T-cell (primary cell): ENCODE data around the gene MCM8. TPM values are rescaled to one million over a fixed set of nuclear protein-coding genes. Genes with fewer than 3 reads are reported as not detected.
A peak's percentile ranks its signal among the peaks of the same experiment; 100 is the strongest.

Experiments used
- ATAC-seq, 4 experiments: fragments of 200-7000 bp in 3 of 4; fragments of 150-1000 bp in 1 of 4; cut with Tn5 transposase; replicated peaks in 1 of 4; 1 replicate in 3 of 4; 2 replicates in 1 of 4; pipeline ENCODE4 v1.10.0; 2021; ENCODE audit warnings: moderate library complexity in 3 of 4, mild to moderate bottlenecking in 2 of 4, moderate number of reproducible peaks in 1 of 4
- CTCF ChIA-PET, 2 donors: fragments of 300-600 bp; sonication (Branson Sonifier 250); formaldehyde crosslinking; loops; one replicate each; lab custom pipeline; 2022; ENCODE audit warnings: antibody characterized with exemption in 2 of 2; lab: Charles Lee
- POLR2A ChIA-PET, 2 donors: fragments of 300-600 bp; sonication (Branson Sonifier 250); formaldehyde crosslinking; loops; one replicate each; lab custom pipeline; 2022; ENCODE audit warnings: antibody characterized with exemption in 2 of 2; lab: Charles Lee
- DNase-seq, 35 experiments: peaks; one replicate each; pipeline versions ENCODE4 v3.0.0 to v3.0.0-alpha.2; 2013 to 2023
- H3K27ac ChIP-seq: one replicate; pipeline ENCODE4 v1.5.1; 2013; ENCODE audit warnings: low read length
- H3K27me3 ChIP-seq, 2 experiments: replicated peaks in 1 of 2; 1 replicate in 1 of 2; 2 replicates in 1 of 2; pipeline versions ENCODE4 v1.6.1 to v1.7.0; 2013; ENCODE audit warnings: low read length in 1 of 2, mixed read lengths in 1 of 2; ENCODE audit not compliant: control insufficient read depth in 2 of 2, insufficient read depth in 2 of 2; ENCODE audit errors: extremely low read depth in 1 of 2
- H3K36me3 ChIP-seq, 2 donors: 1 replicate in 1 of 2; 2 replicates in 1 of 2; pipeline versions ENCODE4 v1.6.1 to v1.7.0; 2013; ENCODE audit warnings: low read length in 1 of 2; ENCODE audit not compliant: control insufficient read depth in 2 of 2, insufficient read depth in 1 of 2; ENCODE audit errors: extremely low read depth in 1 of 2
- H3K4me1 ChIP-seq, 2 experiments: 1 replicate in 1 of 2; 2 replicates in 1 of 2; pipeline versions ENCODE4 v1.6.1 to v1.7.0; 2013; ENCODE audit warnings: low read length in 2 of 2, mixed read lengths in 1 of 2; ENCODE audit not compliant: insufficient read depth in 2 of 2, control insufficient read depth in 1 of 2; ENCODE audit errors: extremely low read depth in 1 of 2
- H3K4me3 ChIP-seq, 2 donors: 1 replicate in 1 of 2; 2 replicates in 1 of 2; pipeline versions ENCODE4 v1.5.1 to v1.7.0; 2013; ENCODE audit warnings: mild to moderate bottlenecking in 2 of 2, low read length in 1 of 2, moderate library complexity in 1 of 2; ENCODE audit not compliant: control insufficient read depth in 1 of 2; ENCODE audit errors: extremely low read depth in 1 of 2
- H3K9me3 ChIP-seq: 2 replicates; pipeline ENCODE4 v1.7.0; 2013
- H3K27ac Mint-ChIP-seq, 2 donors: one replicate each; pipeline ENCODE4 v1.8.0; 2020 to 2021; ENCODE audit warnings: mild to moderate bottlenecking in 2 of 2, mixed read lengths in 2 of 2
- H3K27me3 Mint-ChIP-seq, 2 donors: one replicate each; pipeline ENCODE4 v1.8.0; 2021 to 2022; ENCODE audit warnings: mixed read lengths in 2 of 2
- H3K36me3 Mint-ChIP-seq: one replicate; pipeline ENCODE4 v1.8.0; 2021; ENCODE audit warnings: mixed read lengths
- H3K4me1 Mint-ChIP-seq, 3 donors: one replicate each; pipeline ENCODE4 v1.8.0; 2020 to 2022; ENCODE audit warnings: mixed read lengths in 3 of 3, mild to moderate bottlenecking in 1 of 3
- H3K4me3 Mint-ChIP-seq, 3 donors: one replicate each; pipeline ENCODE4 v1.8.0; 2020 to 2022; ENCODE audit warnings: mild to moderate bottlenecking in 3 of 3, mixed read lengths in 3 of 3, moderate library complexity in 3 of 3
- H3K9me3 Mint-ChIP-seq, 3 donors: one replicate each; pipeline ENCODE4 v1.8.0; 2020 to 2022; ENCODE audit warnings: mixed read lengths in 3 of 3
- WGBS: methylation state at CpG from one replicate; pipeline ENCODE4 v1.1.5; 2013; ENCODE audit warnings: missing lambda C conversion rate; ENCODE audit not compliant: insufficient coverage; 5-methylcytosine and 5-hydroxymethylcytosine counted together
- total RNA-seq, 35 experiments: library from RNA in 6 of 35; stranded (reverse) in 6 of 35; fragments of 120-200 nt in 1 of 35; gene quantifications; one replicate each; pipeline versions ENCODE4 v1.2.1 to v1.2.4 and lab custom pipeline; 2013 to 2026

MCM8 gene
- total RNA-seq, 5 donors from 2014 or later (not counting 1 experiment from before 2014, with no cell fraction given), result 4.4 to 8.3 (median 7.3) TPM

DNA sequence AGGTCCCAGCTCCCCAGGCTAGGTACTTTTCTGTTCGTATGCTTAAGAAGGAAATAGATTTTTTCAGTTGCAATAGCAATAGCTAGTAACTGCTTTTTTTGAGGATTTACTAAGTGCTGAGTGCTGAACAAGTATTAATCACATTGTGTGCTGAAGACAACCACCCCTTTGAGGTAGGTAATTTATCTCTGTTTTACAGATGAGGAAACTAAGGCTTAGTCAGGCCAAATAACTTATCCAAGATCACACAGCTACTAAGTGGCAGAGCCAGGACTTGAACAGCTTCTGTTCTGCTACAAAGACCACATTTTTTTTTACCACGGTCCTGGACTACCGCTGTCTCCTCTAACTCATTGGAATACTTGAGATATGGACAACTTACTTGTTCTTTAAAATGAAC, 63.6 kb downstream of the MCM8 start:
- Histone ChIP-seq H3K9me3 (no peaks in the 10 kb centered on the region), H3K4me3 (no peak overlapping the region), H3K36me3 (peaks cover 0 to 46% of the 10 kb centered on the region in 2 donors), H3K27ac (no peak overlapping the region), H3K27me3 (no peaks in the 10 kb centered on the region), H3K4me1 (peaks cover 0 to 2% of the 10 kb centered on the region in 2 experiments)
- Mint-ChIP-seq H3K4me3 (no peak overlapping the region), H3K36me3 (peaks cover 67% of the 10 kb centered on the region), H3K4me1 (peaks cover 52 to 55% (median 53%) of the 10 kb centered on the region in 3 donors), H3K27ac (peak overlapping the region in 1 of 2 donors; percentile 74), H3K9me3 (no peaks in the 10 kb centered on the region), H3K27me3 (no peaks in the 10 kb centered on the region)
- ATAC-seq, result no peak
- DNase-seq, result no peak
- ChIA-PET CTCF (no interaction called here), POLR2A (interaction anchor here (0.6 kb wide), 2 partner anchors 19 to 45 kb away, joined by 3 read pairs; no protein-coding TSS in a partner anchor)
- WGBS, result no CpG with 5 or more reads among the region's 3 CpGs

GRCh38 chr20:6014957-6015356, 64.5 kb downstream of the MCM8 start:
- H3K4me3 ChIP-seq, result no peak overlapping the region
- no peak for ATAC-seq
- Mint-ChIP-seq H3K27me3 (no peaks in the 10 kb centered on the region), H3K9me3 (no peaks in the 10 kb centered on the region), H3K4me1 (peaks cover 52 to 56% (median 52%) of the 10 kb centered on the region in 3 donors), H3K36me3 (peaks cover 65% of the 10 kb centered on the region), H3K27ac (no peak overlapping the region), H3K4me3 (no peak overlapping the region)
- no peaks in the 10 kb centered on the region for H3K27me3 ChIP-seq
- H3K36me3 ChIP-seq, result peaks cover 0 to 43% of the 10 kb centered on the region in 2 donors
- no peak overlapping the region for H3K27ac ChIP-seq
- POLR2A ChIA-PET, result interaction anchor here in 1 of 2 donors (0.5 kb wide), 1 partner anchor 406 kb away, joined by 10 read pairs; no protein-coding TSS in a partner anchor
- no peaks in the 10 kb centered on the region for H3K9me3 ChIP-seq
- DNase-seq, result no peak
- H3K4me1 ChIP-seq, result peaks cover 0 to 2% of the 10 kb centered on the region in 2 experiments
- 100% methylated on average over 1 of the region's 4 CpGs for WGBS
- CTCF ChIA-PET, result interaction anchor here in 1 of 2 donors (0.6 kb wide), 2 partner anchors 96 to 262 kb away, joined by 5 to 11 read pairs; no protein-coding TSS in a partner anchor

- Mint-ChIP-seq H3K4me1 (peaks cover 45 to 54% (median 52%) of the 10 kb centered on the region in 3 donors), H3K4me3 (no peak overlapping the region), H3K27me3 (no peaks in the 10 kb centered on the region), H3K27ac (no peak overlapping the region), H3K9me3 (no peaks in the 10 kb centered on the region), H3K36me3 (peaks cover 53% of the 10 kb centered on the region)
- Histone ChIP-seq H3K4me1 (no peaks in the 10 kb centered on the region), H3K4me3 (no peak overlapping the region), H3K27me3 (no peaks in the 10 kb centered on the region), H3K27ac (no peak overlapping the region), H3K9me3 (no peaks in the 10 kb centered on the region), H3K36me3 (peaks cover 0 to 29% of the 10 kb centered on the region in 2 donors)
- ChIA-PET POLR2A (interaction anchor here in 1 of 2 donors (0.6 kb wide), 1 partner anchor 25 kb away, joined by 3 read pairs; no protein-coding TSS in a partner anchor), CTCF (no interaction called here)
- no peak for ATAC-seq
- DNase-seq, result no peak
Measured at GRCh38 chr20:6017467-6017866, 67.0 kb downstream of the MCM8 start.

- H3K4me3 ChIP-seq, result no peak overlapping the region
- no peak for ATAC-seq
- H3K9me3 Mint-ChIP-seq, result no peaks in the 10 kb centered on the region
- no CpG with 5 or more reads among the region's 7 CpGs for WGBS
- H3K27me3 Mint-ChIP-seq, result no peaks in the 10 kb centered on the region
- H3K36me3 Mint-ChIP-seq, result peaks cover 53% of the 10 kb centered on the region
- no peaks in the 10 kb centered on the region for H3K9me3 ChIP-seq
- peaks cover 44 to 53% (median 49%) of the 10 kb centered on the region in 3 donors for H3K4me1 Mint-ChIP-seq
- peaks cover 0 to 25% of the 10 kb centered on the region in 2 donors for H3K36me3 ChIP-seq
- no peaks in the 10 kb centered on the region for H3K4me1 ChIP-seq
- no peak overlapping the region for H3K4me3 Mint-ChIP-seq
- no peak for DNase-seq
- no peak overlapping the region for H3K27ac Mint-ChIP-seq
- no peaks in the 10 kb centered on the region for H3K27me3 ChIP-seq
- ChIA-PET POLR2A (interaction anchor here in 1 of 2 donors (0.6 kb wide), 1 partner anchor 25 kb away, joined by 3 read pairs; no protein-coding TSS in a partner anchor), CTCF (no interaction called here)
- no peak overlapping the region for H3K27ac ChIP-seq
Measured at GRCh38 chr20:6017880-6018279, 67.4 kb downstream of the MCM8 start.

GRCh38 chr20:6024768-6025167, 74.3 kb downstream of the MCM8 start:
- Histone ChIP-seq H3K4me3 (no peak overlapping the region), H3K9me3 (no peaks in the 10 kb centered on the region), H3K4me1 (peaks cover 4% of the 10 kb centered on the region in 2 experiments), H3K27me3 (no peaks in the 10 kb centered on the region), H3K36me3 (peaks cover 7 to 23% of the 10 kb centered on the region in 2 donors), H3K27ac (no peak overlapping the region)
- no peak for DNase-seq
- Mint-ChIP-seq H3K4me3 (no peak overlapping the region), H3K36me3 (peaks cover 53% of the 10 kb centered on the region), H3K9me3 (peaks cover 0 to 6% (median 0%) of the 10 kb centered on the region in 3 donors), H3K27me3 (no peaks in the 10 kb centered on the region), H3K4me1 (peaks cover 23 to 37% (median 30%) of the 10 kb centered on the region in 3 donors), H3K27ac (no peak overlapping the region)
- ChIA-PET POLR2A (no interaction called here), CTCF (interaction anchor here in 1 of 2 donors (0.6 kb wide), 1 partner anchor 458 kb away, joined by 4 read pairs; no protein-coding TSS in a partner anchor)
- ATAC-seq, result no peak
- no CpG with 5 or more reads among the region's 1 CpG for WGBS

DNA sequence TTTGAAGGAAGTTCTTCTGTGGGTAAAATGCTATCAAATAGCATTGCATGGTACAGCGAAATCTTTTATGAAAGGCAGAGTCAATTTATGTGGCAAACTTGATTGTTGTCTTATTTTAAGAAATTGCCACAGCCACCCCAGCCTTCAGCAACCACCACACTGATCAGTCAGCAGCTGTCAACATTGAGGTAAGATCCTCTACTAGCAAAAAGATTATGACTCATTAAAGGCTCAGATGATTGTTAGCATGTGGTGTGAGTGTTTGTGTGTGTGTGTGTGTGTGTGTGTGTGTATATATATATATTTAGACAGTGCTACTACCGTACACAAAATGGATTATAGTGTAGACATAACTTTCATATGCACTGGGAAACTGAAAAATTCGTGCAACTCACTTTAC, 75.6 kb downstream of the MCM8 start:
- peak; percentile 34 to 56 (median 42) for ATAC-seq
- H3K36me3 Mint-ChIP-seq, result peaks cover 50% of the 10 kb centered on the region
- peaks cover 0 to 6% (median 0%) of the 10 kb centered on the region in 3 donors for H3K9me3 Mint-ChIP-seq
- Histone ChIP-seq H3K4me1 (peaks cover 7 to 11% of the 10 kb centered on the region in 2 experiments), H3K27me3 (no peaks in the 10 kb centered on the region), H3K36me3 (peaks cover 7 to 23% of the 10 kb centered on the region in 2 donors), H3K9me3 (no peaks in the 10 kb centered on the region), H3K4me3 (no peak overlapping the region), H3K27ac (no peak overlapping the region)
- peaks cover 29 to 44% (median 40%) of the 10 kb centered on the region in 3 donors for H3K4me1 Mint-ChIP-seq
- POLR2A ChIA-PET, result interaction anchor here in 1 of 2 donors (0.6 kb wide), 1 partner anchor 13 kb away, joined by 4 read pairs; no protein-coding TSS in a partner anchor
- WGBS, result no CpG with 5 or more reads among the region's 3 CpGs
- DNase-seq, result peak in 1 of 35 experiments; percentile 8
- no peak overlapping the region for H3K4me3 Mint-ChIP-seq
- peak overlapping the region in 1 of 2 donors; percentile 1 for H3K27ac Mint-ChIP-seq
- CTCF ChIA-PET, result no interaction called here
- H3K27me3 Mint-ChIP-seq, result no peaks in the 10 kb centered on the region
